Measurements from ENCODE around the gene MYEOV. TPM values are rescaled to one million over a fixed set of nuclear protein-coding genes. Genes with fewer than 3 reads are reported as not detected.

MYEOV gene
- total and polyA plus RNA-seq, 9 of the 15 experiments (the other 6 are each of a cell fraction or from before 2014, with no cell fraction given) = 10.2 to 133 (median 32.2) TPM

DNA sequence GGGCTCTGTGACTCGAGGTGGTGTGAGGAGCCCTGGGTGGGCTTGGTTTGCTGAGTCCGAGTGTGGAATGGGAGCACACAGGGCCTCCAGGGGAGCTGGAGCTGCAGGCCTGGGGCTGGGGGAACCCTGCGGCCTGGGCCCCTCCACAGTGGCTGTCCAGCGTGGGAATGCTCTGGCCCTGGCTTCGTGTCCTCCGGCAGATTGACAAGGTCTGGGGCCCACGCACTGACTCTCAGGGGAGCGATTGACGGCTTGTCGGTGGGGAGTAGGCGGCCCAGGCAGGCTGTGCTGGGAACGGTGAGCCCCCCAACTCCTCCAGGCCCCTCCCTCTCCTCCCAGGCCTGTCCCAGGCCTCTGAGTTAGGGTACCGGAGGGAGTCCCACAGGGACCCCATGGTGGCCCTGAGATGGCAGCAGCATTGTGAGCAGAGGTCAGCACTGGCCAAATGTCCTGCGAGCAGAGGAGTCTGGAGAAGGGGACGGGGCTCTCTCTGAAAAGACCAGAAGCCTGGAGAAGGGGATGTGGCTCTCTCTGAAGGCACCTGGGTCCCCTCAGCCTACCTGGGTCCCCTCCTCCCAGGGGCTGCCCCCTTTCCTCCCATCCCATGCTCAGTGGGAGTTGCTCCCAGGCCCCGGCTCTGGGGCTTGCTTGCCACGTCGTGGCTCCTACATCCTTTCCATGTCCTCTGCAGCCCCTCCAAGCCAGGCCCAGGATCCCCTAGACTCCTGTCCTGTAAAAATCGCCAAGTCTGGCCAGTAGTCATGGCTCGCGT is 23.8 kb upstream of the MYEOV start (continued):
- no peak for TF ChIP-seq PTRF (tag; IDR thresholded peaks at IDR 0.05)

DNA sequence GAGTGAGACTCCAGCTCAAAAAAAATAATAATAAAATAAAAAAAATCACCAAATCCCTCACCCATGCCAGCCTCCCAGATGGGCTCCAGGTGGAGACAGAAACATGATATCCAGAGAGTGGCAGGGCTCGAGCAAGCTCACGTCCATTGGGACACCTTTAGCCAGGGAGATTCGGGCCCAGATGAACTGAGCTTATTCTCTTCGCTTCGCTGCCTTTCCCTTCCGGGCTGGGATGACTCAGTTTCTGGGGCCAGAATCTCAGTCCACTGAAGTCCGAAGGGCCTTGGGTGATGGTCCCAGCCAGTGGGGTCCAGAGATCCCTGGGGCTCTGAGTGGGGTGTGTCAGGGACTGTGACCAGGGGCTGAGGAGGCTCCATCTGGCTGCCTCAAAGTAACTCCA is 23.0 kb upstream of the MYEOV start:
- DNase-seq (ENCODE audit: extremely low read depth in 1 of 4, low spot score in 3 of 4) (no peak), FAIRE-seq (no peak), ATAC-seq (no peak; the same call in 2 of the 3 replicates)
- intact Hi-C loops (cut with micrococcal nuclease) = no loop called here
- Histone ChIP-seq H3K9me3 (replicated peaks; ENCODE audit: control insufficient read depth, insufficient read depth, low read depth, low read length) (no peaks in the 10 kb centered on the region), H3K4me1 (replicated peaks in 1 of 2; ENCODE audit: control insufficient read depth in 2 of 2, insufficient read depth in 2 of 2, low read length in 2 of 2) (peaks cover 0 to 10% of the 10 kb centered on the region in 2 experiments; a peak in 2 of 5 replicates), H3K9me1 (ENCODE audit: control insufficient read depth, insufficient read depth, low read length) (no peaks in the 10 kb centered on the region), H4K20me1 (replicated peaks; ENCODE audit: control insufficient read depth, insufficient read depth, low read length) (no peaks in the 10 kb centered on the region), H3K9ac (ENCODE audit: insufficient read depth in 1 of 2, low read depth in 2 of 2, low read length in 2 of 2) (no peak overlapping the region), H3K79me2 (ENCODE audit: control insufficient read depth, insufficient read depth, low read length) (no peaks in the 10 kb centered on the region), H3K27me3 (ENCODE audit: control insufficient read depth in 2 of 2, insufficient read depth in 2 of 2, low read length in 2 of 2) (peaks cover 8 to 48% of the 10 kb centered on the region in 2 experiments; a peak in 4 of 5 replicates), H3K4me3 (no peak overlapping the region), H3K27ac (ENCODE audit: extremely low read depth, low read depth, low read length) (no peak overlapping the region), H2AFZ (ENCODE audit: low read depth, low read length) (no peak overlapping the region), H3K4me2 (ENCODE audit: insufficient read depth, low read length) (no peak overlapping the region), H3K36me3 (ENCODE audit: control insufficient read depth, insufficient read depth, low read length) (no peaks in the 10 kb centered on the region)
- ChIA-PET CTCF (ENCODE audit: low intra/inter-chr PET ratio) (no interaction called here), POLR2A (interaction anchor here (0.6 to 0.8 kb wide), 4 partner anchors 12 to 277 kb away, joined by 3 to 4 read pairs (median 3); no protein-coding TSS in a partner anchor)
- 9% methylated on average over 7 of the region's 7 CpGs for WGBS (ENCODE audit: insufficient coverage, low coverage, missing lambda C conversion rate)
- in situ Hi-C loops (cut with MboI) = no loop called here
- BruUV-seq (replicated peaks) = no TSS peak
- TF ChIP-seq BRD9 (IDR thresholded peaks at IDR 0.05; ENCODE audit: low read depth, partially characterized antibody) (no peak), ZNF589 (CRISPR knock-in tag; IDR thresholded peaks at IDR 0.05; ENCODE audit: low read depth) (no peak), ZNF121 (CRISPR knock-in tag; conservative IDR thresholded peaks at IDR 0.05) (no peak), NFE2 (IDR thresholded peaks at IDR 0.05; ENCODE audit: low read depth) (no peak), ZNF717 (CRISPR knock-in tag; IDR thresholded peaks at IDR 0.05) (no peak), ZNF668 (CRISPR knock-in tag; IDR thresholded peaks at IDR 0.05) (no peak), SIRT6 (IDR thresholded peaks at IDR 0.05; ENCODE audit: low read depth, low read length) (no peak)
- TF ChIP-seq, protein P1, sequence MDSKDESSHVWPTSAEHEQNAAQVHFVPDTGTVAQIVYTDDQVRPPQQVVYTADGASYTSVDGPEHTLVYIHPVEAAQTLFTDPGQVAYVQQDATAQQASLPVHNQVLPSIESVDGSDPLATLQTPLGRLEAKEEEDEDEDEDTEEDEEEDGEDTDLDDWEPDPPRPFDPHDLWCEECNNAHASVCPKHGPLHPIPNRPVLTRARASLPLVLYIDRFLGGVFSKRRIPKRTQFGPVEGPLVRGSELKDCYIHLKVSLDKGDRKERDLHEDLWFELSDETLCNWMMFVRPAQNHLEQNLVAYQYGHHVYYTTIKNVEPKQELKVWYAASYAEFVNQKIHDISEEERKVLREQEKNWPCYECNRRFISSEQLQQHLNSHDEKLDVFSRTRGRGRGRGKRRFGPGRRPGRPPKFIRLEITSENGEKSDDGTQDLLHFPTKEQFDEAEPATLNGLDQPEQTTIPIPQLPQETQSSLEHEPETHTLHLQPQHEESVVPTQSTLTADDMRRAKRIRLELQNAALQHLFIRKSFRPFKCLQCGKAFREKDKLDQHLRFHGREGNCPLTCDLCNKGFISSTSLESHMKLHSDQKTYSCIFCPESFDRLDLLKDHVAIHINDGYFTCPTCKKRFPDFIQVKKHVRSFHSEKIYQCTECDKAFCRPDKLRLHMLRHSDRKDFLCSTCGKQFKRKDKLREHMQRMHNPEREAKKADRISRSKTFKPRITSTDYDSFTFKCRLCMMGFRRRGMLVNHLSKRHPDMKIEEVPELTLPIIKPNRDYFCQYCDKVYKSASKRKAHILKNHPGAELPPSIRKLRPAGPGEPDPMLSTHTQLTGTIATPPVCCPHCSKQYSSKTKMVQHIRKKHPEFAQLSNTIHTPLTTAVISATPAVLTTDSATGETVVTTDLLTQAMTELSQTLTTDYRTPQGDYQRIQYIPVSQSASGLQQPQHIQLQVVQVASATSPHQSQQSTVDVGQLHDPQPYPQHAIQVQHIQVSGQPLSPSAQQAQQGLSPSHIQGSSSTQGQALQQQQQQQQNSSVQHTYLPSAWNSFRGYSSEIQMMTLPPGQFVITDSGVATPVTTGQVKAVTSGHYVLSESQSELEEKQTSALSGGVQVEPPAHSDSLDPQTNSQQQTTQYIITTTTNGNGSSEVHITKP (IDR thresholded peaks at IDR 0.05; ENCODE audit: partially characterized antibody) = no peak
- TF ChIP-seq, protein P2, sequence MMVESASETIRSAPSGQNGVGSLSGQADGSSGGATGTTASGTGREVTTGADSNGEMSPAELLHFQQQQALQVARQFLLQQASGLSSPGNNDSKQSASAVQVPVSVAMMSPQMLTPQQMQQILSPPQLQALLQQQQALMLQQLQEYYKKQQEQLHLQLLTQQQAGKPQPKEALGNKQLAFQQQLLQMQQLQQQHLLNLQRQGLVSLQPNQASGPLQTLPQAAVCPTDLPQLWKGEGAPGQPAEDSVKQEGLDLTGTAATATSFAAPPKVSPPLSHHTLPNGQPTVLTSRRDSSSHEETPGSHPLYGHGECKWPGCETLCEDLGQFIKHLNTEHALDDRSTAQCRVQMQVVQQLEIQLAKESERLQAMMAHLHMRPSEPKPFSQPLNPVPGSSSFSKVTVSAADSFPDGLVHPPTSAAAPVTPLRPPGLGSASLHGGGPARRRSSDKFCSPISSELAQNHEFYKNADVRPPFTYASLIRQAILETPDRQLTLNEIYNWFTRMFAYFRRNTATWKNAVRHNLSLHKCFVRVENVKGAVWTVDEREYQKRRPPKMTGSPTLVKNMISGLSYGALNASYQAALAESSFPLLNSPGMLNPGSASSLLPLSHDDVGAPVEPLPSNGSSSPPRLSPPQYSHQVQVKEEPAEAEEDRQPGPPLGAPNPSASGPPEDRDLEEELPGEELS (CRISPR knock-in tag; IDR thresholded peaks at IDR 0.05; ENCODE audit: borderline replicate concordance) = no peak
- TF ChIP-seq, protein P3, sequence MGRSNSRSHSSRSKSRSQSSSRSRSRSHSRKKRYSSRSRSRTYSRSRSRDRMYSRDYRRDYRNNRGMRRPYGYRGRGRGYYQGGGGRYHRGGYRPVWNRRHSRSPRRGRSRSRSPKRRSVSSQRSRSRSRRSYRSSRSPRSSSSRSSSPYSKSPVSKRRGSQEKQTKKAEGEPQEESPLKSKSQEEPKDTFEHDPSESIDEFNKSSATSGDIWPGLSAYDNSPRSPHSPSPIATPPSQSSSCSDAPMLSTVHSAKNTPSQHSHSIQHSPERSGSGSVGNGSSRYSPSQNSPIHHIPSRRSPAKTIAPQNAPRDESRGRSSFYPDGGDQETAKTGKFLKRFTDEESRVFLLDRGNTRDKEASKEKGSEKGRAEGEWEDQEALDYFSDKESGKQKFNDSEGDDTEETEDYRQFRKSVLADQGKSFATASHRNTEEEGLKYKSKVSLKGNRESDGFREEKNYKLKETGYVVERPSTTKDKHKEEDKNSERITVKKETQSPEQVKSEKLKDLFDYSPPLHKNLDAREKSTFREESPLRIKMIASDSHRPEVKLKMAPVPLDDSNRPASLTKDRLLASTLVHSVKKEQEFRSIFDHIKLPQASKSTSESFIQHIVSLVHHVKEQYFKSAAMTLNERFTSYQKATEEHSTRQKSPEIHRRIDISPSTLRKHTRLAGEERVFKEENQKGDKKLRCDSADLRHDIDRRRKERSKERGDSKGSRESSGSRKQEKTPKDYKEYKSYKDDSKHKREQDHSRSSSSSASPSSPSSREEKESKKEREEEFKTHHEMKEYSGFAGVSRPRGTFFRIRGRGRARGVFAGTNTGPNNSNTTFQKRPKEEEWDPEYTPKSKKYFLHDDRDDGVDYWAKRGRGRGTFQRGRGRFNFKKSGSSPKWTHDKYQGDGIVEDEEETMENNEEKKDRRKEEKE (IDR thresholded peaks at IDR 0.05; ENCODE audit: borderline replicate concordance in 1 of 2, control insufficient read depth in 1 of 2, low read depth in 2 of 2, low read length in 1 of 2) = no peak

Data from K562 (cell line).